GM23338 (cell line): ENCODE results near the gene NRN1L. TPM values are rescaled to one million over a fixed set of nuclear protein-coding genes. Genes with fewer than 3 reads are reported as not detected.

Source experiments
- CTCF ChIP-seq, 2 experiments: fragments of 200-600 bp in 1 of 2; sonication (generic) in 1 of 2; conservative IDR thresholded peaks; 2 replicates each; pipeline versions ENCODE4 v1.5.1 to v1.6.1; 2016 to 2017; ENCODE audit warnings: antibody characterized with exemption in 2 of 2, low read depth in 2 of 2, mild to moderate bottlenecking in 2 of 2, moderate library complexity in 1 of 2
- EZH2phosphoT487 ChIP-seq: fragments of 200-600 bp; sonication (generic); IDR thresholded peaks from one replicate; pipeline ENCODE4 v1.8.1; 2018; ENCODE audit warnings: antibody characterized with exemption; ENCODE audit not compliant: unreplicated experiment
- REST ChIP-seq: IDR thresholded peaks from one replicate; pipeline ENCODE4 v1.6.1; 2018; ENCODE audit warnings: antibody characterized with exemption; ENCODE audit not compliant: unreplicated experiment
- ZNF462 ChIP-seq: fragments of 250-450 bp; sonication (Bioruptor Pico); IDR thresholded peaks from 2 replicates; pipeline ENCODE4 v1.5.0; 2020; ENCODE audit warnings: mild to moderate bottlenecking, moderate library complexity
- polyA plus RNA-seq: library from polyadenylated mRNA; unstranded; fragments of >200 nt; fragmentation: Nextera tagmentation; extraction: Ambion mirVana; gene quantifications from 2 replicates; pipeline ENCODE4 v1.2.1, GENCODE V29; 2016
- total RNA-seq: library from RNA; depleted of rRNA; stranded (reverse); fragments of >200 nt; shearing (Covaris generic); gene quantifications from 2 replicates; pipeline ENCODE4 v1.2.3, GENCODE V29; 2014

NRN1L gene
- total and polyA plus RNA-seq, 2 experiments from 2014 or later, result 14.0 to 26.1 TPM

GRCh38 chr16:67845291-67846062, 39.2 kb upstream of the NRN1L start (continued):
- no peak for TF ChIP-seq ZNF462 (CRISPR knock-in tag)
- TF ChIP-seq CTCF (conservative IDR thresholded peaks at IDR 0.05; ENCODE audit: low read depth in 2 of 2), result no peak
- no peak for TF ChIP-seq EZH2phosphoT487
- no peak for TF ChIP-seq REST
